Adipocyte (in vitro differentiated cells): ENCODE results near the gene SOSTDC1.

Experiments used
- DNase-seq: peaks from one replicate; pipeline ENCODE4 v3.0.0-alpha.2; 2015; ENCODE audit warnings: low read depth
- H3K27me3 ChIP-seq: replicated peaks from 2 replicates; pipeline ENCODE4 v1.7.0; 2013; ENCODE audit warnings: mild to moderate bottlenecking, low read length, moderate library complexity; ENCODE audit not compliant: control insufficient read depth, insufficient read depth
- H3K36me3 ChIP-seq: 2 replicates; pipeline ENCODE4 v1.7.0; 2013; ENCODE audit warnings: low read length, mild to moderate bottlenecking, moderate library complexity; ENCODE audit not compliant: control insufficient read depth, insufficient read depth, severe bottlenecking
- H3K4me1 ChIP-seq: 2 replicates; pipeline ENCODE4 v1.7.0; 2013; ENCODE audit warnings: mild to moderate bottlenecking, low read length, moderate library complexity; ENCODE audit not compliant: control insufficient read depth, insufficient read depth
- H3K4me3 ChIP-seq: 2 replicates; pipeline ENCODE4 v1.7.0; 2013; ENCODE audit warnings: mild to moderate bottlenecking, low read length, moderate library complexity
- H3K9ac ChIP-seq: 2 replicates; pipeline ENCODE4 v1.7.0; 2013; ENCODE audit warnings: mild to moderate bottlenecking, low read length, moderate library complexity
- H3K9me3 ChIP-seq: 2 replicates; pipeline ENCODE4 v1.7.0; 2013; ENCODE audit warnings: mild to moderate bottlenecking, low read length, moderate library complexity; ENCODE audit not compliant: control insufficient read depth

SOSTDC1 gene

DNA sequence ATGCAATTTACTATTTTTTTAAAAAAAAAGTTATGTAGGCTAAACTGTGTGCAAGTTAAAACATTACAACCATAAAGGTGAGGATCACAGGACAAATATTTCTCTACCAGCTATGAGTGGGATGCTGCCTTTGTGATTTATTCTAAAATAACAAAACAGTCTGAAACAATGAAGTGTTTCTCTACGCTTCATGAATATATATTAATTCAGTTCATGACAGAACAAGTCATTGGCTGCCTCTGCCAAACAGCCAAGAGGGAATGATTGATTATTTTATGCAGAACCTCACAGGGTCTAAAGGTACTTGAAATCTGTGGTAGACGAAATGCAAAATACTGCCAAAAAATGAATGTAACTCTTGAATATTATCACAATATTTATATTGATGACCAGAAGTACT, 29.0 kb upstream of the SOSTDC1 start:
- DNase-seq, result no peak
- no peak overlapping the region for H3K9ac ChIP-seq
- H3K36me3 ChIP-seq, result no peaks in the 10 kb centered on the region
- no peaks in the 10 kb centered on the region for H3K4me1 ChIP-seq
- H3K9me3 ChIP-seq, result no peaks in the 10 kb centered on the region
- H3K4me3 ChIP-seq, result no peak overlapping the region
- H3K27me3 ChIP-seq, result no peaks in the 10 kb centered on the region

- no peak for DNase-seq
- no peaks in the 10 kb centered on the region for H3K4me1 ChIP-seq
- H3K9ac ChIP-seq, result no peak overlapping the region
- H3K27me3 ChIP-seq, result no peaks in the 10 kb centered on the region
- H3K9me3 ChIP-seq, result no peaks in the 10 kb centered on the region
- no peak overlapping the region for H3K4me3 ChIP-seq
- H3K36me3 ChIP-seq, result no peaks in the 10 kb centered on the region
Measured at GRCh38 chr7:16493266-16493665, 27.7 kb upstream of the SOSTDC1 start.

- Histone ChIP-seq H3K27me3 (no peaks in the 10 kb centered on the region), H3K4me1 (no peaks in the 10 kb centered on the region), H3K9ac (no peak overlapping the region), H3K9me3 (no peaks in the 10 kb centered on the region), H3K4me3 (no peak overlapping the region), H3K36me3 (no peaks in the 10 kb centered on the region)
- peak; percentile 37 for DNase-seq
Measured at GRCh38 chr7:16492513-16493062, 27.1 kb upstream of the SOSTDC1 start.

DNA sequence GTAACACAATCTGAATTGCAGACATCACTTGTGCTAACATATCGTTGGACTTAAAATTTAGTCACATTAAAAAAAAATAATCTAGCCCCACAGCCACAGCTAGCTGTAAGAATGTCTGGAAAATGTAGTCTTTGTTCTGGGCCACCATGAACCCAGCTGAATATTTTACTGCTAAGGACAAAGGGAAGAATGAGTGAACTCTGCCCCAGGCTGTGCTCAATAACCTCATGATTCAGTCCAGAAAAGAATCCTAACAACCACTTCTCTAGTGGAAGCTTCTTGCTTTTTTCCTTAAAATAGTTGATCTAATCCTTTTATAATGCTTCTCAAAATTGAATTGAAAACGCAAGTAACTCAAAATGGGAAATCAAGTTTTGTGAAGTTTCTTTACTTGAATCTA, 25.6 kb upstream of the SOSTDC1 start:
- no peaks in the 10 kb centered on the region for H3K9me3 ChIP-seq
- no peak overlapping the region for H3K4me3 ChIP-seq
- H3K27me3 ChIP-seq, result no peaks in the 10 kb centered on the region
- H3K36me3 ChIP-seq, result no peaks in the 10 kb centered on the region
- no peaks in the 10 kb centered on the region for H3K4me1 ChIP-seq
- peak; percentile 8 for DNase-seq
- H3K9ac ChIP-seq, result no peak overlapping the region

DNA sequence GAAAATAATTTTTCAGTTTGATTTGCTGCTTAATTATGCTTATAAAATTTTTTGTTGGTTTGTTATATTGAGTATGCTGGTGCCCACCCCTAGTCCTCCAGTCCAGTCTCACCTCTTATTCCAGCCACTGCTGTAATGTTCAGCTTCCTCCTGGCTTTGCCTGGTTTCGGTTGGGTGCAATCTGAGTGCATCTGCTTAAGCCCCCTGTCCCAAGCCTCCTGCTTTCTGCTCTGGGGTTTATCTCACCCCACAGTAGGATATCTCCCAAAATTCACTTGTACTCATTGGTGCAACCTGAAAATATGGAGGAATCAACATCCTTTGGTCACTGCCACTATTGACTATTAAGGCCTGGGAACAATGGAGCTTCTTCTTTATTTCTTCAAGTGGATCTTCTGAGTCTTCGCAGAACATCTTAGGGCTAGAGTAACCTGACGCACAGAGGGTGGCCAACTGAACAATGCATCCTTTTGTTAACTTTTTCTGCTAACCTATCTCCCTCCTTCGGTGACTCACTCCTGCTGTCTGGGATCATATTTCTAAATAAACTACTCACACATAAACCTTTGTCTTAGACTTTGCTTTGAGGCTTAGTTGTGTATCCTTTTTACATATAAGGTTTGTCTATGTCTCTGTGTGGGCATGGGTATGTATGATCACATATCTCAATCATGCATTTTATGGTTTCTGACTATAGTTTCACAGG, 19.1 kb upstream of the SOSTDC1 start:
- Histone ChIP-seq H3K9ac (no peak overlapping the region), H3K9me3 (no peaks in the 10 kb centered on the region), H3K36me3 (no peaks in the 10 kb centered on the region), H3K4me1 (no peaks in the 10 kb centered on the region), H3K4me3 (no peak overlapping the region), H3K27me3 (no peaks in the 10 kb centered on the region)
- DNase-seq, result peak; percentile 38

- DNase-seq, result no peak
- Histone ChIP-seq H3K9me3 (no peaks in the 10 kb centered on the region), H3K4me1 (no peaks in the 10 kb centered on the region), H3K9ac (no peak overlapping the region), H3K4me3 (no peak overlapping the region), H3K27me3 (no peaks in the 10 kb centered on the region), H3K36me3 (no peaks in the 10 kb centered on the region)
Measured at GRCh38 chr7:16479591-16479990, 14.1 kb upstream of the SOSTDC1 start.

DNA sequence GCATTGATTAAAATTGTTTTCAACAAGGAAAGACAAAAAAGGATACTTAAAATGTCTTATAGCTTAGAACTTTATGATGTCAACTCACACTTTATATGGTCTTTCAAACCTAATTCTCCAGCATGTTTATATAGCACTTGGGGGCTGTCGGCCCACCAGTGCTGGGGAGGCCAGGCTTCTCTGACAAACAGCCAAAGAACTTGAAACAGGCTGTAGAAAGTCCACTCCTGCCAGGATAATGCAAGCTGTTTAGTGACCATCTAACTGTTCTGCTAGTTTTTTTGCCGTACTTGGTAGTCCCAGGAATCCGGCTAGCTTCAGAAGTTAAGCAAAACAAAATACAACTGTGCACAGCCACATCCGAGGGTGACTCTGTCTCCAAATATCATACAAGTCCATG, 13.6 kb upstream of the SOSTDC1 start:
- Histone ChIP-seq H3K27me3 (no peaks in the 10 kb centered on the region), H3K36me3 (no peaks in the 10 kb centered on the region), H3K9ac (no peak overlapping the region), H3K9me3 (no peaks in the 10 kb centered on the region), H3K4me3 (no peak overlapping the region), H3K4me1 (no peaks in the 10 kb centered on the region)
- no peak for DNase-seq

- H3K36me3 ChIP-seq, result no peaks in the 10 kb centered on the region
- no peak for DNase-seq
- peaks cover 4% of the 10 kb centered on the region for H3K4me1 ChIP-seq
- H3K9ac ChIP-seq, result no peak overlapping the region
- H3K9me3 ChIP-seq, result no peaks in the 10 kb centered on the region
- no peaks in the 10 kb centered on the region for H3K27me3 ChIP-seq
- no peak overlapping the region for H3K4me3 ChIP-seq
Measured at GRCh38 chr7:16471933-16472332, 6.4 kb upstream of the SOSTDC1 start.

GRCh38 chr7:16463949-16464715, 1.4 kb downstream of the SOSTDC1 start:
- no peak overlapping the region for H3K4me3 ChIP-seq
- H3K9me3 ChIP-seq, result no peaks in the 10 kb centered on the region
- peaks cover 11% of the 10 kb centered on the region for H3K27me3 ChIP-seq
- H3K4me1 ChIP-seq, result peaks cover 4% of the 10 kb centered on the region
- no peak overlapping the region for H3K9ac ChIP-seq
- H3K36me3 ChIP-seq, result no peaks in the 10 kb centered on the region
- DNase-seq, result no peak

DNA sequence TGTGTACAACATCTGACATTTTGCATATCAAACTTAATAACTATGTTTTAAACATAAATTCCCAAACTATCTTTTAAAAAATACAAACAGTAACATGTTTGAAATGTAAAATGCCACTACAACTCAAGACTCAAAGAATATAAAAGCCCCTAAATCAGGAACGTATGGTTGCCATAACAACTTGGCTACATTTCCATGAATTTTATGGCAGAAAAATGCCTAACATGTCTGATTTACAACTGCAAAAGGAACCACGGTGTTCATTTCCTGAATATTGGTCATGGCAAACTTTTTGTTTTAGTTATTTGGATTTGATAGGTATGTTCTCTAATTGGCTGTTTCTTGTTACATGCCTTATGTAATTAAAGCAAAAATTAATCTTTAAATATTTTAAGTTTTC, 2.0 kb downstream of the SOSTDC1 start:
- Histone ChIP-seq H3K4me1 (peaks cover 4% of the 10 kb centered on the region), H3K36me3 (no peaks in the 10 kb centered on the region), H3K9me3 (no peaks in the 10 kb centered on the region), H3K9ac (no peak overlapping the region), H3K4me3 (no peak overlapping the region), H3K27me3 (peaks cover 11% of the 10 kb centered on the region)
- DNase-seq, result no peak

DNA sequence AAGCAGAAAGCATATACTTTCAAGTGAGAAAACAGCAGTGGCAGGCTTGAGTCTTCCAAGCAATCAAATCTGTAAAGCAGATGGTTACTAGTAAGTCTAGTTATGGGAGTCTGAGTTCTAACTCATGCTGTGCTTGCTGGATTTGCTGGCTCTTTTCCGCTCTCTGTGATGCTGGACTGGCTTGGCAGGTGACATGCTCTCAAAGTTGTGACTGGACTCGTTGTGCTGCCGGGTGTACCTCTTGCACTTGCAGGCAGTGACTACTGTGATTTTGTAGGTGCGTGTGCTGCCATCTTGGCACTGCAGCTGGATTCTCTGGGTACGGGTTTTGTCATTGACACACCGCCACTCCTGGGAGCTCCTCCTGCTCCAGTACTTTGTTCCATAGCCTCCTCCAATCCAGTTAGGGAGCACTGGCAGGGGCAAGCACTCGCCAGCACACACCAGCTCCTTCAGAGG, 3.1 kb downstream of the SOSTDC1 start:
- H3K4me1 ChIP-seq, result peaks cover 4% of the 10 kb centered on the region
- no peak overlapping the region for H3K4me3 ChIP-seq
- no peak for DNase-seq

More for the DNA sequence above, 3.1 kb downstream of the SOSTDC1 start:
- Histone ChIP-seq H3K9ac (no peak overlapping the region), H3K36me3 (no peaks in the 10 kb centered on the region), H3K9me3 (no peaks in the 10 kb centered on the region), H3K27me3 (peaks cover 11% of the 10 kb centered on the region)
